ENCODE measurements around the gene USP21.

The USP21 gene

GRCh38 chr1:161196521-161197451 lies 37.5 kb downstream of the USP21 start:
- peak overlapping the region; percentile 55 for H3K9ac ChIP-seq
- no peaks in the 10 kb centered on the region for H4K20me1 ChIP-seq
- no peaks in the 10 kb centered on the region for H3K27me3 ChIP-seq
- peaks cover 99% of the 10 kb centered on the region for H3K4me1 ChIP-seq
- no peak for TF ChIP-seq Cebpa-rat (IDR thresholded peaks at IDR 0.05)
- no peaks in the 10 kb centered on the region for H3K36me3 ChIP-seq
- H3K4me2 ChIP-seq = peak overlapping the region; percentile 61
- no peak overlapping the region for H3K4me3 ChIP-seq
- H3K27ac ChIP-seq = peak overlapping the region; percentile 63
- H3K9me3 ChIP-seq = no peaks in the 10 kb centered on the region

GRCh38 chr1:161197560-161198193 lies 38.4 kb downstream of the USP21 start:
- Histone ChIP-seq H3K9me3 (no peaks in the 10 kb centered on the region), H3K4me3 (no peak overlapping the region), H3K27me3 (no peaks in the 10 kb centered on the region), H3K4me1 (peaks cover 93% of the 10 kb centered on the region), H3K36me3 (no peaks in the 10 kb centered on the region), H4K20me1 (no peaks in the 10 kb centered on the region), H3K9ac (peak overlapping the region; percentile 55; the same call in 1 of the 2 replicates), H3K27ac (peak overlapping the region; percentile 63), H3K4me2 (peak overlapping the region; percentile 61)
- no peak for TF ChIP-seq Cebpa-rat (IDR thresholded peaks at IDR 0.05)

GRCh38 chr1:161198194-161198896 lies 39.0 kb downstream of the USP21 start:
- H3K9ac ChIP-seq = no peak overlapping the region
- peaks cover under 1% of the 10 kb centered on the region; the same call in 1 of the 2 replicates for H3K36me3 ChIP-seq
- no peaks in the 10 kb centered on the region for H3K27me3 ChIP-seq
- no peak overlapping the region for H3K4me3 ChIP-seq
- no peak for TF ChIP-seq Cebpa-rat (IDR thresholded peaks at IDR 0.05)
- H3K4me2 ChIP-seq = peak overlapping the region; percentile 39
- peaks cover 93% of the 10 kb centered on the region for H3K4me1 ChIP-seq
- no peaks in the 10 kb centered on the region for H4K20me1 ChIP-seq
- H3K27ac ChIP-seq = no peak overlapping the region
- H3K9me3 ChIP-seq = no peaks in the 10 kb centered on the region

DNA sequence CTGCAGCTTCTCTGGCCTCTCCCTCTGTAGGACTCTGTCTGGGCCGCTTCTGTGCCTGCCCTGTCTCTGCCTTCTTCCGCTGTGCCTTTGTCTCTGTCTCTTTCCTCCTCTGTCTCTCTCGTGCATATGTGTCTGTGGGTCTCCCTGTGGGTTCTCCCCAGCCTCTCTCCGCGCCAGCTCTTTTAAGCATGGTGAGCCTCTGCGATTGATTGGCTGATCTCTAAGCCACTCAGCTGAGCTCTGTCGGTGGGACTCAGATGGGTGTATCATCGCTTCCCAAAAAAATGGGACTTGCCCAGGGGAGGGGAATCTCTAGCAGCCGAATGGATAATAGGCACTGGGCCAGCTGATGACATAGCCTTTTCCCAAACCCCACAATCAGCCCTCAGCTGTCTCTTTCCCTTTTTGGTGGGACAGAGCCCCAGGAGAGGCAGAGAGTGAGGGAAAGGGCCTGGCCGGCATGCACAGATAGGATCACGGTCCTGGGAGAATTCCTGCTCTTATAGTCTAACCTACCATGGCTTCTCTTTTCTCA lies 39.7 kb downstream of the USP21 start, which contains the start of gene ADAMTS4:
TSS of gene ADAMTS4 (minus strand) at position 158 of the 535 bp plus-strand sequence. CDS start 427 bp downstream, outside the sequence.
- Histone ChIP-seq H3K4me1 (peaks cover 93% of the 10 kb centered on the region), H3K36me3 (peaks cover 7% of the 10 kb centered on the region), H3K4me2 (peak within 1 kb of the TSS; percentile 88), H3K4me3 (no peak within 1 kb of the TSS), H3K27me3 (no peaks in the 10 kb centered on the region), H4K20me1 (no peaks in the 10 kb centered on the region), H3K9ac (no peak within 1 kb of the TSS), H3K9me3 (no peaks in the 10 kb centered on the region), H3K27ac (no peak within 1 kb of the TSS)
- TF ChIP-seq Cebpa-rat (IDR thresholded peaks at IDR 0.05) = no peak

DNA sequence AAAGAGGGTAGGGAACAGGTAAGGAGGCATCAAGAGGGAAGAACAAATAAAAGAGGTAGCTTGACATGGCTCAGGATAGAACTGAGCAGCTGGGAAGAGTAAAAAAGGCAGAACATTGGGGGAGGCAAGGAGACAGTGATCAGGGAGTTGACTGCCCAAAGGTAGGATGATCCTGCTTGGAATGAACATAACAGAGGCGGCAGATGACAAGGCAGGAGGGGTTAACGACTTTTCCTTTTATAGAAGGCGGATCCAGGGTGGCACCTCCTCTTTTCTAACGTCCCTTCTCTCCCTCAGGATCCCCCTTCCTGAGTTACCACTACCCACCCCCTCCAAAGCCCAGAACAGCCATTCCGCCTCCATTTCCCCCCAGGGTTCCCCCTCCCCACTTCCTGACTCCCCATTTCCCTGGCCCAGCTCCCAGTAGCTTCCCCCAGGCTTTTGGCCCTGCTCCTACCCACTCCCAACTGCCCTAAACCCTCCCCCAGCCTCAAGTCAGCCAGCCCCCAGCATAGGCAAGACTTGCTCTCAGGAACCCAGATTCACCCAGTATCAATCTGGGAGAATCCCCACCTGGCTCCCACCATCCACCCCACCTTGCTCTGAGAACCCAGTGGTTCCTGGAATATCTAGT lies 40.3 kb downstream of the USP21 start:
- H3K36me3 ChIP-seq = peaks cover 13% of the 10 kb centered on the region
- H3K4me3 ChIP-seq = no peak overlapping the region
- H3K4me1 ChIP-seq = peaks cover 86% of the 10 kb centered on the region
- H3K4me2 ChIP-seq = peak overlapping the region; percentile 88
- no peaks in the 10 kb centered on the region for H4K20me1 ChIP-seq
- no peak overlapping the region for H3K9ac ChIP-seq
- H3K9me3 ChIP-seq = no peaks in the 10 kb centered on the region
- H3K27ac ChIP-seq = no peak overlapping the region
- no peaks in the 10 kb centered on the region for H3K27me3 ChIP-seq
- TF ChIP-seq Cebpa-rat (IDR thresholded peaks at IDR 0.05) = no peak

GRCh38 chr1:161200421-161200991 lies 41.2 kb downstream of the USP21 start:
- Histone ChIP-seq H3K4me3 (no peak overlapping the region), H3K27me3 (no peaks in the 10 kb centered on the region), H4K20me1 (no peaks in the 10 kb centered on the region), H3K36me3 (peaks cover 20% of the 10 kb centered on the region), H3K27ac (peak overlapping the region; percentile 86), H3K9ac (no peak overlapping the region), H3K9me3 (no peaks in the 10 kb centered on the region), H3K4me1 (peaks cover 77% of the 10 kb centered on the region), H3K4me2 (peak overlapping the region; percentile 88)
- TF ChIP-seq Cebpa-rat (IDR thresholded peaks at IDR 0.05) = no peak

DNA sequence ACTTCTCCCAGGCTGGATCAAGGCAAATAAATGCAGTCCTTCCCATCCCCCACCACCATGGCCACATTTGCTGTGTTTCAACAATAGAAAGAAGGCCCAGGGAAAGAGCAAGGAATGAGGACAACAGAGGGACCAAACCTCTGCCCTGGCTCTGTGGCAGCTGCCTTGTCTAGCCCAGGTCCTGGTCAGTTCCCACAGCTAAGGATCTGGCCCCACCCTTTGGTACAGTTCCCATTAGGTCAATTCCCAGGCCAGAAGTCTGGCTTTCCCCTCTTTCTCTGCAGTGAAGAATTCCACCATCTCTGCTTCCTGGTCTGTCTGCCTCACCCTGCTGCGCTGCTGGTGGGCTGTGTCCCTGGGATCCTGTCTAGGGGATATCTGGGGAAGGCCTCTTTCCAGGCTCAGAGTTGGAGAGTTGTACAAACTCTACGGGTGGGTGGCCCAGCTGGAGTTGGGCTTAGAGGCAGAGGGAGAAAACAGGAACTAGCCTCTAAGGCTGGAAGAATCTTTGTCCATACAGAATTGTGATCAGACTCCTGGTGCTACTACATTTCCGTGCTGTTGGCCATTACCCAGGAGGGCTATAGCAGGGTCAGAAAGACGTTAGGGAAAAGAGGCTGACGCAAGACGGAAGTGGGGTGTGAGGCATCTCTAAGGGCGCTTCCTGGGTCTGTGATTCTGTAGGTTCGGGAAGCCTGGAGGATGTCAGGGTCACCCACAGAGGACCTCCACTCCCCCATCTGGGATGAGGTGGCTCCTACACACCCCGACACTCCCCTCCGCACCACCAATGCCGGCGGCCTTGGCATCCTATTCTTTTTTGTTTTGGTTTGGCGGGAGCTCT lies 41.9 kb downstream of the USP21 start:
- Histone ChIP-seq H3K4me2 (peak overlapping the region; percentile 88), H3K27me3 (no peaks in the 10 kb centered on the region), H3K9me3 (no peaks in the 10 kb centered on the region), H4K20me1 (no peaks in the 10 kb centered on the region), H3K9ac (peak overlapping the region; percentile 83), H3K4me1 (peaks cover 71% of the 10 kb centered on the region), H3K36me3 (peaks cover 28% of the 10 kb centered on the region), H3K4me3 (peak overlapping the region; percentile 74), H3K27ac (peak overlapping the region; percentile 86)
- no peak for TF ChIP-seq Cebpa-rat (IDR thresholded peaks at IDR 0.05)
